Sciatic nerve (tissue), 2 donors: ENCODE results near the gene ARRDC4. TPM values are rescaled to one million over a fixed set of nuclear protein-coding genes. Genes with fewer than 3 reads are reported as not detected.

Experiments
- ATAC-seq: fragments of 200-7000 bp; cut with Tn5 transposase; one replicate; pipeline ENCODE4 v1.9.1; 2020; ENCODE audit warnings: mild to moderate bottlenecking, moderate library complexity
- DNase-seq: peaks from one replicate; pipeline ENCODE4 v3.0.0-alpha.2; 2020; ENCODE audit warnings: low spot score
- intact Hi-C: fragments of 100-400 bp; cut with DNase I; formaldehyde crosslinking; loops from one replicate; pipeline ENCODE4 v1.14.2; 2022
- total RNA-seq: library from RNA; stranded (reverse); fragmentation: NEBNext Ultra II Directional; extraction: Animal tissue kit (Norgen Biotek cat#: 25700); gene quantifications from one replicate; pipeline ENCODE4 v1.2.1, GENCODE V29; 2021
- donor health status: DM: no; HTN: no; CAD: no.
- donor health status: DM: no; HTN: no; CAD: no.

The ARRDC4 gene
- total RNA-seq, 1 donor from 2014 or later: 48.2 TPM

GRCh38 chr15:98017150-98017964, 56.9 kb downstream of the ARRDC4 start:
- intact Hi-C loops: no loop called here
- no peak for DNase-seq
- ATAC-seq: no peak

- ATAC-seq: no peak
- intact Hi-C loops: no loop called here
- no peak for DNase-seq
Observed at GRCh38 chr15:98018761-98019351, 58.4 kb downstream of the ARRDC4 start.
